Type B pancreatic cell (in vitro differentiated cells): ENCODE measurements around the gene RBBP5. TPM values are rescaled to one million over a fixed set of nuclear protein-coding genes. Genes with fewer than 3 reads are reported as not detected.

ENCODE experiments used
- DNase-seq: peaks from one replicate; pipeline ENCODE4 v3.0.0; 2021; ENCODE audit warnings: mixed read lengths; ENCODE audit not compliant: unreplicated experiment; ENCODE audit errors: extremely low spot score
- H3K27ac Mint-ChIP-seq: 2 replicates; pipeline ENCODE4 v1.8.0; 2021; ENCODE audit warnings: mild to moderate bottlenecking, mixed read lengths
- H3K27me3 Mint-ChIP-seq: 2 replicates; pipeline ENCODE4 v1.8.0; 2021; ENCODE audit warnings: mixed read lengths
- H3K36me3 Mint-ChIP-seq: 2 replicates; pipeline ENCODE4 v1.8.0; 2021; ENCODE audit warnings: mixed read lengths
- H3K4me1 Mint-ChIP-seq: one replicate; pipeline ENCODE4 v1.8.0; 2021; ENCODE audit warnings: mixed read lengths; ENCODE audit not compliant: unreplicated experiment
- H3K4me3 Mint-ChIP-seq: 2 replicates; pipeline ENCODE4 v1.8.0; 2021; ENCODE audit warnings: mild to moderate bottlenecking, mixed read lengths
- H3K9me3 Mint-ChIP-seq: 2 replicates; pipeline ENCODE4 v1.8.0; 2021; ENCODE audit warnings: mixed read lengths
- CTCF ChIP-seq: fragments of 200-600 bp; sonication (generic); conservative IDR thresholded peaks from 2 replicates; pipeline ENCODE4 v1.5.0; 2021; ENCODE audit warnings: antibody characterized with exemption, mild to moderate bottlenecking
- total RNA-seq: library from RNA; stranded (reverse); gene quantifications from 2 replicates; pipeline ENCODE4 v1.2.1, GENCODE V29; 2021; ENCODE audit warnings: low replicate concordance

RBBP5 gene
- total RNA-seq, 1 donor from 2014 or later, result 21.4 TPM

GRCh38 chr1:205037539-205037938, 84.2 kb downstream of the RBBP5 start:
- Mint-ChIP-seq H3K9me3 (no peaks in the 10 kb centered on the region), H3K27ac (no peak overlapping the region), H3K27me3 (peaks cover 82% of the 10 kb centered on the region), H3K4me1 (no peaks in the 10 kb centered on the region), H3K36me3 (no peaks in the 10 kb centered on the region), H3K4me3 (no peak overlapping the region)
- TF ChIP-seq CTCF, result no peak
- no peak for DNase-seq

Other genes starting within 250 kb of the RBBP5 start
- 0.59 and 6.3 TPM in 2 replicates for gene CNTN2, start 78.8 kb downstream of the RBBP5 start, total RNA-seq
- 3.3 and 5.8 TPM in 2 replicates for gene TMEM81, start 37.5 kb downstream of the RBBP5 start, total RNA-seq
- 11.2 and 11.7 TPM in 2 replicates for gene DSTYK, start 89.7 kb upstream of the RBBP5 start, total RNA-seq
- gene TMCC2, start 106.0 kb upstream of the RBBP5 start, total RNA-seq, result 3.0 and 6.2 TPM in 2 replicates
- 13.5 and 17.7 TPM in 2 replicates for gene NUAK2, start 199.8 kb upstream of the RBBP5 start, total RNA-seq
- 0.50 and 3.9 TPM in 2 replicates for gene KLHDC8A, start 234.9 kb upstream of the RBBP5 start, total RNA-seq